ENCODE data around the gene ALDOB.

GRCh38 chr9:101414839-101415238 is 20.7 kb downstream of the ALDOB start:
- TF ChIP-seq POLR2A (IDR thresholded peaks at IDR 0.05; ENCODE audit: low read length) (no peak), REST (IDR thresholded peaks at IDR 0.05) (no peak), CTCF (IDR thresholded peaks at IDR 0.05) (no peak), RNF2 (IDR thresholded peaks at IDR 0.05; ENCODE audit: borderline replicate concordance, low read depth) (no peak), KDM1A (IDR thresholded peaks at IDR 0.05; ENCODE audit: low read depth) (no peak), CEBPB (IDR thresholded peaks at IDR 0.05) (no peak)

All from A549 (cell line).